ENCODE measurements around the gene KIAA1671. TPM values are rescaled to one million over a fixed set of nuclear protein-coding genes. Genes with fewer than 3 reads are reported as not detected.
"Not testable (repeated sequence)": the region's sequence is repeated elsewhere in the genome, so short reads cannot be mapped to it uniquely, and the experiment has no call there.

KIAA1671 gene
- total RNA-seq, 2 experiments from 2014 or later = 7.3 to 7.4 TPM

GRCh38 chr22:25208328-25208727 is 255.8 kb downstream of the KIAA1671 start:
- no peaks in the 10 kb centered on the region for H3K4me1 Mint-ChIP-seq (ENCODE audit: low read depth)
- no peaks in the 10 kb centered on the region for H3K36me3 Mint-ChIP-seq (ENCODE audit: low read depth)
- no peak for DNase-seq
- no peak overlapping the region for H3K4me3 Mint-ChIP-seq
- no peaks in the 10 kb centered on the region for H3K27me3 Mint-ChIP-seq (ENCODE audit: low read depth)
- intact Hi-C loops (cut with micrococcal nuclease) = loop anchor here (10.0 kb wide), 1 partner anchor 126 kb away; no protein-coding TSS in a partner anchor
- no peak overlapping the region for H3K27ac Mint-ChIP-seq
- CTCF ChIA-PET = no interaction called here
- no peaks in the 10 kb centered on the region for H3K9me3 Mint-ChIP-seq

- Mint-ChIP-seq H3K4me1 (ENCODE audit: low read depth) (no peaks in the 10 kb centered on the region), H3K9me3 (no peaks in the 10 kb centered on the region), H3K36me3 (ENCODE audit: low read depth) (no peaks in the 10 kb centered on the region), H3K27ac (no peak overlapping the region), H3K4me3 (no peak overlapping the region), H3K27me3 (ENCODE audit: low read depth) (no peaks in the 10 kb centered on the region)
- no peak for DNase-seq
- CTCF ChIA-PET = interaction anchor here (1.7 kb wide), 1 partner anchor 10 kb away, joined by 5 read pairs; the partner anchor contains the start of gene CRYBB2
- intact Hi-C loops (cut with micrococcal nuclease) = loop anchor here (10.0 kb wide), 1 partner anchor 126 kb away; no protein-coding TSS in a partner anchor
Observed at GRCh38 chr22:25208743-25209505, 256.4 kb downstream of the KIAA1671 start.

- H3K9me3 Mint-ChIP-seq = no peaks in the 10 kb centered on the region
- intact Hi-C loops (cut with micrococcal nuclease) = no loop called here
- no peaks in the 10 kb centered on the region for H3K27me3 Mint-ChIP-seq (ENCODE audit: low read depth)
- H3K36me3 Mint-ChIP-seq (ENCODE audit: low read depth) = no peaks in the 10 kb centered on the region
- H3K4me3 Mint-ChIP-seq = no peak overlapping the region
- DNase-seq = no peak
- H3K27ac Mint-ChIP-seq = no peak overlapping the region
- CTCF ChIA-PET = interaction anchor here (1.1 to 1.7 kb wide), 2 partner anchors 8 to 14 kb away, joined by 3 to 5 read pairs; partner anchors contain the start of gene CRYBB2
- H3K4me1 Mint-ChIP-seq (ENCODE audit: low read depth) = no peaks in the 10 kb centered on the region
Observed at GRCh38 chr22:25210793-25211192, 258.3 kb downstream of the KIAA1671 start.

- H3K4me1 Mint-ChIP-seq (ENCODE audit: low read depth) = no peaks in the 10 kb centered on the region
- intact Hi-C loops (cut with micrococcal nuclease) = no loop called here
- H3K36me3 Mint-ChIP-seq (ENCODE audit: low read depth) = no peaks in the 10 kb centered on the region
- no peak overlapping the region for H3K27ac Mint-ChIP-seq
- H3K9me3 Mint-ChIP-seq = no peaks in the 10 kb centered on the region
- peaks cover 5% of the 10 kb centered on the region for H3K27me3 Mint-ChIP-seq (ENCODE audit: low read depth)
- no peak for DNase-seq
- CTCF ChIA-PET = interaction anchor here (0.7 to 2.5 kb wide), 2 partner anchors 10 to 39 kb away, joined by 3 to 15 read pairs; no protein-coding TSS in a partner anchor
- no peak overlapping the region for H3K4me3 Mint-ChIP-seq
Observed at GRCh38 chr22:25212337-25212736, 259.8 kb downstream of the KIAA1671 start.

GRCh38 chr22:25213221-25213620 is 260.7 kb downstream of the KIAA1671 start:
- Mint-ChIP-seq H3K36me3 (ENCODE audit: low read depth) (no peaks in the 10 kb centered on the region), H3K9me3 (no peaks in the 10 kb centered on the region), H3K4me3 (no peak overlapping the region), H3K27me3 (ENCODE audit: low read depth) (peaks cover 8% of the 10 kb centered on the region), H3K27ac (no peak overlapping the region), H3K4me1 (ENCODE audit: low read depth) (no peaks in the 10 kb centered on the region)
- intact Hi-C loops (cut with micrococcal nuclease) = no loop called here
- CTCF ChIA-PET = interaction anchor here (1.6 to 2.5 kb wide), 2 partner anchors 11 to 133 kb away, joined by 3 to 15 read pairs; no protein-coding TSS in a partner anchor
- no peak for DNase-seq

GRCh38 chr22:25216230-25216629 is 263.7 kb downstream of the KIAA1671 start:
- Mint-ChIP-seq H3K4me3 (no peak overlapping the region), H3K27ac (no peak overlapping the region), H3K4me1 (ENCODE audit: low read depth) (no peaks in the 10 kb centered on the region), H3K9me3 (no peaks in the 10 kb centered on the region), H3K27me3 (ENCODE audit: low read depth) (peaks cover 8% of the 10 kb centered on the region), H3K36me3 (ENCODE audit: low read depth) (no peaks in the 10 kb centered on the region)
- intact Hi-C loops (cut with micrococcal nuclease) = no loop called here
- DNase-seq = no peak
- CTCF ChIA-PET = interaction anchor here (0.6 kb wide), 1 partner anchor 403 kb away, joined by 3 read pairs; no protein-coding TSS in a partner anchor

GRCh38 chr22:25219211-25219689 is 266.7 kb downstream of the KIAA1671 start, which contains the start of gene CRYBB2:
TSS of gene CRYBB2 (plus strand) at chr22:25219639. CDS start at chr22:25221430, 1,791 bp downstream.
- H3K9me3 Mint-ChIP-seq = no peaks in the 10 kb centered on the region
- H3K27ac Mint-ChIP-seq = no peak within 1 kb of the TSS
- DNase-seq = no peak
- CTCF ChIA-PET = interaction anchor here (0.5 to 1.5 kb wide), 2 partner anchors 9 to 90 kb away, joined by 3 to 5 read pairs; no protein-coding TSS in a partner anchor
- H3K4me1 Mint-ChIP-seq (ENCODE audit: low read depth) = no peaks in the 10 kb centered on the region
- intact Hi-C loops (cut with micrococcal nuclease) = no loop called here
- no peak within 1 kb of the TSS for H3K4me3 Mint-ChIP-seq
- H3K27me3 Mint-ChIP-seq (ENCODE audit: low read depth) = peaks cover 10% of the 10 kb centered on the region
- no peaks in the 10 kb centered on the region for H3K36me3 Mint-ChIP-seq (ENCODE audit: low read depth)

- H3K27me3 Mint-ChIP-seq (ENCODE audit: low read depth) = peaks cover 10% of the 10 kb centered on the region
- H3K27ac Mint-ChIP-seq = no peak overlapping the region
- no peaks in the 10 kb centered on the region for H3K9me3 Mint-ChIP-seq
- H3K36me3 Mint-ChIP-seq (ENCODE audit: low read depth) = no peaks in the 10 kb centered on the region
- intact Hi-C loops (cut with micrococcal nuclease) = no loop called here
- DNase-seq = peak; percentile 5
- H3K4me3 Mint-ChIP-seq = no peak overlapping the region
- H3K4me1 Mint-ChIP-seq (ENCODE audit: low read depth) = no peaks in the 10 kb centered on the region
- CTCF ChIA-PET = interaction anchor here (0.5 to 1.5 kb wide), 2 partner anchors 10 to 90 kb away, joined by 3 to 5 read pairs; no protein-coding TSS in a partner anchor
Observed at GRCh38 chr22:25219948-25220442, 267.5 kb downstream of the KIAA1671 start.

GRCh38 chr22:25221790-25222189 is 269.3 kb downstream of the KIAA1671 start:
- CTCF ChIA-PET = no interaction called here
- Mint-ChIP-seq H3K4me1 (ENCODE audit: low read depth) (no peaks in the 10 kb centered on the region), H3K27ac (no peak overlapping the region), H3K9me3 (no peaks in the 10 kb centered on the region), H3K27me3 (ENCODE audit: low read depth) (peaks cover 8% of the 10 kb centered on the region), H3K4me3 (no peak overlapping the region), H3K36me3 (ENCODE audit: low read depth) (no peaks in the 10 kb centered on the region)
- intact Hi-C loops (cut with micrococcal nuclease) = no loop called here
- DNase-seq = no peak

GRCh38 chr22:25223269-25223850 is 270.8 kb downstream of the KIAA1671 start:
- peaks cover 2% of the 10 kb centered on the region for H3K27me3 Mint-ChIP-seq (ENCODE audit: low read depth)

GRCh38 chr22:25228822-25229221 is 276.3 kb downstream of the KIAA1671 start:
- DNase-seq = no peak
- CTCF ChIA-PET = no interaction called here
- intact Hi-C loops (cut with micrococcal nuclease) = no loop called here

More at GRCh38 chr22:25223269-25223850, 270.8 kb downstream of the KIAA1671 start:
- CTCF ChIA-PET = interaction anchor here (1.6 kb wide), 1 partner anchor 21 kb away, joined by 3 read pairs; no protein-coding TSS in a partner anchor
- Mint-ChIP-seq H3K27ac (no peak overlapping the region), H3K4me1 (ENCODE audit: low read depth) (no peaks in the 10 kb centered on the region), H3K4me3 (no peak overlapping the region), H3K36me3 (ENCODE audit: low read depth) (no peaks in the 10 kb centered on the region), H3K9me3 (no peaks in the 10 kb centered on the region)
- DNase-seq = no peak
- intact Hi-C loops (cut with micrococcal nuclease) = no loop called here

GRCh38 chr22:25230760-25231159 is 278.2 kb downstream of the KIAA1671 start:
- intact Hi-C loops (cut with micrococcal nuclease) = loop anchor here (10.0 kb wide), 1 partner anchor 104 kb away; no protein-coding TSS in a partner anchor

More at GRCh38 chr22:25228822-25229221, 276.3 kb downstream of the KIAA1671 start:
- H3K27ac Mint-ChIP-seq = no peak overlapping the region
- H3K36me3 Mint-ChIP-seq (ENCODE audit: low read depth) = no peaks in the 10 kb centered on the region
- no peaks in the 10 kb centered on the region for H3K4me1 Mint-ChIP-seq (ENCODE audit: low read depth)
- no peak overlapping the region for H3K4me3 Mint-ChIP-seq
- H3K27me3 Mint-ChIP-seq (ENCODE audit: low read depth) = peaks cover 17% of the 10 kb centered on the region
- H3K9me3 Mint-ChIP-seq = no peaks in the 10 kb centered on the region

More at GRCh38 chr22:25230760-25231159, 278.2 kb downstream of the KIAA1671 start:
- H3K27ac Mint-ChIP-seq; H3K4me1 Mint-ChIP-seq (ENCODE audit: low read depth); H3K4me3 Mint-ChIP-seq; H3K36me3 Mint-ChIP-seq (ENCODE audit: low read depth); DNase-seq; H3K9me3 Mint-ChIP-seq; CTCF ChIA-PET: not testable (repeated sequence)
- H3K27me3 Mint-ChIP-seq (ENCODE audit: low read depth) = peaks cover 29% of the 10 kb centered on the region

All from activated naive CD4-positive, alpha-beta T cell treated with anti-CD3 and anti-CD28 coated beads for 36 hours (primary cell).